HG03565 (cell line): ENCODE results near the gene CNTN1.
A peak's percentile ranks its signal among the peaks of the same experiment; 100 is the strongest.
"Not testable (repeated sequence)": the region's sequence is repeated elsewhere in the genome, so short reads cannot be mapped to it uniquely, and the experiment has no call there.

Source experiments
- ATAC-seq: cut with Tn5 transposase; IDR thresholded peaks from one replicate; pipeline ENCODE4 v1.9.1; 2021; ENCODE audit warnings: mild to moderate bottlenecking, moderate library complexity; ENCODE audit not compliant: unreplicated experiment

Gene CNTN1

GRCh38 chr12:41019461-41019860, 327.2 kb downstream of the CNTN1 start:
- no peak for ATAC-seq

DNA sequence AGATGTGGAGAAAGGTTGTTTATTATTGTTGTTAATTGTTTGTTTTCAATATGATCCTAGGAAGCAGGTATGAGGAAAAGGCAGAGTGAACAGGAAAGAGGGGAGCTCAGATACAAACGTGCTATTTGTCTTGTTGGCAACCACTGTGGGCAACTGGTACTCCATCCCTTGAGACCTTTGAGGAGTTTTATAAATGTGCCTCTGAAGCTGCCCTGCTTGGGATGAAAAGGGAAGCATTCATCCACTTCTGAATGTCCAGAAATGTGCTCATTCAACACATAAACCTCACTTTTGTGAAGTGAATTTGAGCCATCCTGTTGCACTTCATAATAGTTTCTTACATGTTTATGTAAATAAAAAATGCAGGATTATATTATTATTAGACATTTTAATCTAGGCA, 331.6 kb downstream of the CNTN1 start:
- ATAC-seq, result no peak

DNA sequence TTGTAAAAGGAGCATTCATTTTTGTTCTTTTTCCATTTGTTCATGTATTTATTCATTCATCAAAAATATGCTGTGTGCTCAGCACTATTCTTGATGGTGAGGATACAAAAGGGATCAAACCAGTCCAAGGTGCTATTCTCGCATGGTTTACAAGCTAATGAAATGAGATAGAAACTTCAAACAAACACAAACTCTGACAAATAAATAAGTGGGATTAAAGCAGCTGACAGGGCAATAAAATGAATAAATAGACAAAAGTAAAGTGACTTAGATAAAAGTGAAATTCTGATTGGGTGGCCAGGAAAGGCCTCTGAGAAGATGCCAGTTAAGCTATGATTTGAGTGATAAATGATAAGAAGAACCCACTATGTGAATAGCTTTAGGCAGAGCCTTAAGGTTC, 333.9 kb downstream of the CNTN1 start:
- ATAC-seq, result no peak

GRCh38 chr12:41032386-41032785, 340.1 kb downstream of the CNTN1 start:
- no peak for ATAC-seq

DNA sequence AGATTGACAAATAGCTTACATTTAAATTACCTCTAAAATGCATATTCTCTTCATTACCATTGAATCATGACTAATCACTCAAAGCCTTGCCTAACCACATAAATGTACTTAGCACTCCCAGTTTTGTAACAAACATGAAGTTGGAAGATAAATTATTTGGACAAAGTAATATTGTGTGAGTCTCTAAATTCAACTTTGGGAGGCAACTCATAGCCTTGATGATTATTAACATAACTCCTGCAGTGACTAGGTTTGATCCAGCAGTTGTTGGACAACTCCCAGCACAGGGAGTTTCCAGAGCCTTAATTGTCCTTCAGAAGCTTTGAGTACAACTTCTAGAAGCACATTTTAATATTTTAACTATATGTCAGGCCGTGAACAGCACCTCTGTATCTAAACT, 342.4 kb downstream of the CNTN1 start:
- no peak for ATAC-seq

GRCh38 chr12:41039461-41039860, 347.2 kb downstream of the CNTN1 start:
- ATAC-seq, result no peak

- ATAC-seq, result no peak
These were observed 353.3 kb downstream of the CNTN1 start for GRCh38 chr12:41045509-41045908.

DNA sequence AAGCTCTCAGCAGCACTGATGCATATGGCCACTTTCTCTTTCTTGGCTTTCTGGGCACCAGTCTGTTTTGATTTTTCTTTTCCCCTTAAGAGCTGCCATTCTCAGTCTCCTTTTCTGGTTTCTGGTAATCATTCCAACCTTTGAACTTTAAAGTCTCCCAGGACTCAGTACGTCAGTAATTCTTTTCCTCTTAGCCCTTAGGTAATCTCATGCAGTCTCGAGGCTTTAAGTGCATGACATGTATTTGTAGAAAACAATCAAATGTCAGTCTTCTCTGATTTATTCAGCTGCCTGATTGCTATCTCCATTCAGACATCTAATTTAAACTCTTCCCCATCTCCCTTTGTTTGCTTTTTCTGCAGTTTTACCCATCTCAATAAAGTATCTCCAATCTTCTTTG, 356.8 kb downstream of the CNTN1 start:
- no peak for ATAC-seq

DNA sequence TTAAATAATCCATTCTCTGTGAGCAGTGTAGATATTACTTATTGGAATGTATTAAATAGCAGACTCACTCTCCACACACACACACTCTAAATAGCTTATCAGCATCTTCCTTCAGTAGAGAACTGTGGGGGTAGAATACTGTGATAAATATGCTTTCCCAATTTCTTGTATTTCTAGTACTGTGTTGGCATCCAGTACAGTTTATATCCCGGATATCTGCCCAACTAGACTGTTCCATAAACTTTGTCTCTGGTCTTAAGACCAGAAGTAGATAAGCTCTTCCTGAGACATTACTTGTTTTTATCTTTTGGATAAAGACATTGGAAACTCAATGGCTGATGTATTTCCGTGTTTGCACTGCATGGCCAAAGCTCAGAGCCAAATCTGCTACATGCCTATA, 359.7 kb downstream of the CNTN1 start:
- ATAC-seq, result no peak

- ATAC-seq, result no peak
These were observed 360.2 kb downstream of the CNTN1 start for GRCh38 chr12:41052441-41052840.

DNA sequence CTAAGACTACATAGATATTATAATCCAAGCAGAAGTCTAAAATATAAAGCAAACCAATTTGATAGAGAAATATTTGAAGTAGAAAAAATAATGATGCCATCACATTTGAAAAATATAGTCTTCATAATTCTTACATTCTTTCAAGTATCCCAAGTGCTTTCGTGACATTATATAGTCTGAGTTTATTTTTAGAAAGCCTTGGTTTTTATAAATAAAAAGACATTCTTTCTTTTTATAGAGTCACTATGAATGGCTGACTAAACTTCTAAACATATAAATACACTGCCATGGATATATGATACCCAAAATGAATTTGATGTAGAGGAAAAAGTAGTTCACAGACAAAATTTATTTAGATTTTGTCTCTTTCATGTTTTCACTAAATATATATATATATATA, 360.8 kb downstream of the CNTN1 start:
- no peak for ATAC-seq

GRCh38 chr12:41055875-41056577, 363.8 kb downstream of the CNTN1 start:
- ATAC-seq, result no peak

DNA sequence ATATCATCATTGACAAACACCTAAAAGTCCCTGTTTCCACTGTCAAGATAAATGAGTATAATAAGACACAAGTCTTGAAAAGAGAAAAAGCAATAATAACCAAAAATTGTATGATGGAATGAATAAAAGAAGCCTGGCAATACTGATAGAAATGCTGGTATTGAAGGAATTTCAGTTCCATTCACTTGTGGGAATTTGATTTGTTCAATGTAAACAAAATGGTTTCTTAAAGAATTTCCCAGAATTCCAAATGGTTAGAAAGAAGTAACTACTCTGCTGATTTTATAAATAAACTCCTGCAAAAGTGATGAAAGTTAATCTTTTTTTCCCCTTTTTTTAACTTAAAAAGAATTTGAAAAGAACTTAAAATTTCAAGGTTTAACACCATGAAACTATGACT, 366.0 kb downstream of the CNTN1 start:
- no peak for ATAC-seq

GRCh38 chr12:41061192-41061591, 369.0 kb downstream of the CNTN1 start:
- no peak for ATAC-seq

GRCh38 chr12:41064411-41064810, 372.2 kb downstream of the CNTN1 start:
- ATAC-seq, result no peak

- no peak for ATAC-seq
These were observed 375.9 kb downstream of the CNTN1 start for GRCh38 chr12:41067941-41068645.

DNA sequence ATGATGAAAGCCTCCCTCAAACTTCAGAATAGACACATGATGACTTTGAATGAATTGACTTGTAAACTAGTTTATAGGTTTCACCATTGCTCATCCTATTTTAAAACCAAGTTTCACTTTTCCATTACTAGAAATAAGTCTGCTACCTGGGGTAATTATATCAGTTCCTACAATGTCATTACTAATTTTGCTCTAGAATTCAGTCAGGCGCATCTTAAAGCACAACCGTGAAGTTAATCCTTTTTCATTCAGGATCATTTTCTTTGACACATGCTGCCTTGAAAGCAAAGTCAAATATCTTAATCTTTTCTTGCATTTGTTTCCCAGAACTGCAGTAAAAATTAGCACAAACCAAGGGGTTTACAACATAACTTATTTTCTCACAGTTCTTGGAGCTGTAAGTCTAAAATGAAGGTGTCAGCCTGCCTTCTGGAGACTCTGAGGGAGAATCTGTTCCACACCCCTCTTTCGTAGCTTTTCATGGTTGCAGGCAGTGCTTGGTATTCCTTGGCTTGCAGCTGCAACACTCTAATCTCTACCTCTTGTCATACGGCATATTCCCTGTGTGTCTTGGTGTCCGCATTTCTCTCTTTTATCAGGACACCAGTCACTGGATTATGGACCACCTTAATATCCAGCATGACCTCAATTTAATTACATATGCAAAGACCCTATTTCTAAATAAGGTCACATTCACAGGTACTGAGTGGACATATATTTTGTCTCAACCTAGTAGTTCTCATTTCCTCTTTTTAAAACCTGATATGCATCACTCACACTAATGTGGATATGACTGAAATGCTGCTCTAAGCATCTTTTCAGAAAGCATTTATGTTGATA, 381.6 kb downstream of the CNTN1 start:
- peak; percentile 78 for ATAC-seq

- no peak for ATAC-seq
These were observed 382.2 kb downstream of the CNTN1 start for GRCh38 chr12:41074473-41074769.

- no peak for ATAC-seq
These were observed 383.9 kb downstream of the CNTN1 start for GRCh38 chr12:41076114-41076513.

DNA sequence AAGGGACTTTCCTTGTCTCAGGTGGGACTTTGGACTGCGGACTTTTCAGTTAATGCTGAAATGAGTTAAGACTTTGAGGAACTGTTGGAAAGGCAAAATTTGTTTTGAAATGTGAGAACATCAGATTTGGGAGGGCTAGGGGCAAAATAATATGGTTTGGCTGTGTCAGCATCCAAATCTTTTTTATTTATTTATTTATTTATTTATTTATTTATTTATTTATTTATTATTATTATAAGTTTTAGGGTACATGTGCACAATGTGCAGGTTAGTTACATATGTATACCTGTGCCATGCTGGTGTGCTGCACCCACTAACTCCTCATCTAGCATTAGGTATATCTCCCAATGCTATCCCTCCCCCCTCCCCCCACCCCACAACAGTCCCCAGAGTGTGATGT, 389.0 kb downstream of the CNTN1 start:
- ATAC-seq, result not testable (repeated sequence)

- ATAC-seq, result no peak
These were observed 397.2 kb downstream of the CNTN1 start for GRCh38 chr12:41089438-41089837.

GRCh38 chr12:41092115-41092514, 399.9 kb downstream of the CNTN1 start:
- ATAC-seq, result no peak
